ENCODE results near the gene ADAMTSL4.
"Not testable (repeated sequence)": the region's sequence is repeated elsewhere in the genome, so short reads cannot be mapped to it uniquely, and the experiment has no call there.

The ADAMTSL4 gene

DNA sequence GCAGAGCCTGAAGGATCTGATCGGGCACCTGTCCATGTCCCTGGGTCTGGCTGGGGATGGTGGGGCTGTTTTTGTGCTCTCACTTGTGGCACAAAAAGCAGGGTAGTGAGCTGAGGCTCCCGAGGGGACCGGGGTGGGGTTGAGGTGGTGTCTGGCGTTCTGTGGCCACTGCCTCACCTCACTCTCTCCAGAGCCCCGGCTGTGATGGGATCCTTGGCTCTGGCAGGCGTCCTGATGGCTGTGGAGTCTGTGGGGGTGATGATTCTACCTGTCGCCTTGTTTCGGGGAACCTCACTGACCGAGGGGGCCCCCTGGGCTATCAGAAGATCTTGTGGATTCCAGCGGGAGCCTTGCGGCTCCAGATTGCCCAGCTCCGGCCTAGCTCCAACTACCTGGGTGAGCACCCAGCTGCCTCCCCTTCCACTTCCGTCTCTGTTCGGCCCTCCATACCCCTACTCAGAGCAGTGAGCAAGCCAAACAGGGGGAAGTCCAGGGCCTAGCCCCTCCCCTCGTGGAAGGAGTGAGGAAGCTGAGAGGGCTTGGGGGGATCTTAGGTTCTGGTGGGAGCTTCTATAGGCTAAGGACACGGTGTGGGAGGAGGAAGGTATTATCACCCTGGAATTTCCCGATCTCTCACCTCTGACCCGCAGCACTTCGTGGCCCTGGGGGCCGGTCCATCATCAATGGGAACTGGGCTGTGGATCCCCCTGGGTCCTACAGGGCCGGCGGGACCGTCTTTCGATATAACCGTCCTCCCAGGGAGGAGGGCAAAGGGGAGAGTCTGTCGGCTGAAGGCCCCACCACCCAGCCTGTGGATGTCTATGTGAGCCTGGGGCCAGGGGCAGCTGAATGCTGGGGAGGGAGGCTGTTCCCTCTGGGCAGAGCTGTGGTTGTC, 7.0 kb downstream of the ADAMTSL4 start:
- no peak for DNase-seq

DNA sequence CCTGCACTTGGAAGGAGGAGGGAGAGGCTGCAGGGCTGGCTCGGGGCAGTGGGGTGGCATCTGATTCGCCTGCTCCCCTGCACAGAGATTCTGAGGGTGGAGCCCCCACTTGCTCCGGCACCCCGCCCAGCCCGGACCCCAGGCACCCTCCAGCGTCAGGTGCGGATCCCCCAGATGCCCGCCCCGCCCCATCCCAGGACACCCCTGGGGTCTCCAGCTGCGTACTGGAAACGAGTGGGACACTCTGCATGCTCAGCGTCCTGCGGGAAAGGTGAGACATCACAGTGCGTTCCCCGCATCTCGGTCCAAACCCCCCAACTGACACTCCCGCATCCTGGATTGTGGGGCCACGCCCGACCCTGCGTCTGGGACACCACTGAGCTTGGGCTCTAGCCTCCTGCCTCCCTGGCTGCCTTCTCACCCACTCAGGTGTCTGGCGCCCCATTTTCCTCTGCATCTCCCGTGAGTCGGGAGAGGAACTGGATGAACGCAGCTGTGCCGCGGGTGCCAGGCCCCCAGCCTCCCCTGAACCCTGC, 7.9 kb downstream of the ADAMTSL4 start:
- no peak for DNase-seq

DNA sequence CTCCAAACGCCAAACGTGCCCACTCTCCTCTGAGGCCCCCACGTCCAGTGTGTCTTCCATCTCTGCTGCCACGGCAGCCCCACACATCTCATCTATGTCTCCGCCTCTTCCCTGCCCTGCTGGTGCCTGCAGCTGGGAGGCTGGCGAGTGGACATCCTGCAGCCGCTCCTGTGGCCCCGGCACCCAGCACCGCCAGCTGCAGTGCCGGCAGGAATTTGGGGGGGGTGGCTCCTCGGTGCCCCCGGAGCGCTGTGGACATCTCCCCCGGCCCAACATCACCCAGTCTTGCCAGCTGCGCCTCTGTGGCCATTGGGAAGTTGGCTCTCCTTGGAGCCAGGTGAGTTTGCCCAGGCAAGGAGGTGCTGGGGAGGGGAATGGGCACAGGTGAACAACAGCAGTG, 8.6 kb downstream of the ADAMTSL4 start:
- DNase-seq, result no peak

DNA sequence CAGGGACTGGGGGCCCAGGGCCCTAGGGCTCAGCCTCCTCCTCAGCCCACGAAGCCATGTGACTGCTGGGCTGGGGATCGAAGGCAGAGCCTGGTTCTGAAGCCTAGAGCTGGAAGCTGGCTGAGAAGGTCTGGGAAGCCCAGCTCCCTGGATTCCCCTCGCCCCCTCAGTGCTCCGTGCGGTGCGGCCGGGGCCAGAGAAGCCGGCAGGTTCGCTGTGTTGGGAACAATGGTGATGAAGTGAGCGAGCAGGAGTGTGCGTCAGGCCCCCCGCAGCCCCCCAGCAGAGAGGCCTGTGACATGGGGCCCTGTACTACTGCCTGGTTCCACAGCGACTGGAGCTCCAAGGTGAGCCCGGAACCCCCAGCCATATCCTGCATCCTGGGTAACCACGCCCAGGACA, 9.1 kb downstream of the ADAMTSL4 start:
- no peak for DNase-seq

DNA sequence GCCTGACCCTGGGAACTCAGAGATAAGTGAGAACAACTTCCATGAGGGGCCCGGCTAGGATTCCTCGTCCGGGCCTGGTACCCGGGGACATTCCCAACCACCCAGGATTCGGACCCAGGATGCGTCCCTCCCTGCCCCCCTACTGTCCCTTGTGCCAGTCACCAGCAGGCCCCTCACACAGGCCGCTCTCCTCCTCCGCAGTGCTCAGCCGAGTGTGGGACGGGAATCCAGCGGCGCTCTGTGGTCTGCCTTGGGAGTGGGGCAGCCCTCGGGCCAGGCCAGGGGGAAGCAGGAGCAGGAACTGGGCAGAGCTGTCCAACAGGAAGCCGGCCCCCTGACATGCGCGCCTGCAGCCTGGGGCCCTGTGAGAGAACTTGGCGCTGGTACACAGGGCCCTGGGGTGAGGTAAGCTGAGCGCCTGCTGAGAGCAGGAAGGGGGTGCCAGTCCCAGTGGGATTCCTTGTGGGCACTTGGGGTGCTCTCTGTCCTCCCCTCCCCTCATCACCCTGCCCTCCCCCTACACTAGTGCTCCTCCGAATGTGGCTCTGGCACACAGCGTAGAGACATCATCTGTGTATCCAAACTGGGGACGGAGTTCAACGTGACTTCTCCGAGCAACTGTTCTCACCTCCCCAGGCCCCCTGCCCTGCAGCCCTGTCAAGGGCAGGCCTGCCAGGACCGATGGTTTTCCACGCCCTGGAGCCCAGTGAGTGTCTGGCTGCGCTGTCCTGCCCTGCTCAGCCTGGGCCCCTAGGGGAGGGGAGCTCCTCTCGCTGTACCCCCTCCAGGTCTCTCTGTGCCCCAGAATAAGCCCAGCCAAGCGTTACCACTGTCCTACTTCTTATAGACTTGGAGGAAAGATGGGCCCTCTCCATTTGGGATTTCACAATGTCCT, 9.8 kb downstream of the ADAMTSL4 start:
- no peak for DNase-seq

DNA sequence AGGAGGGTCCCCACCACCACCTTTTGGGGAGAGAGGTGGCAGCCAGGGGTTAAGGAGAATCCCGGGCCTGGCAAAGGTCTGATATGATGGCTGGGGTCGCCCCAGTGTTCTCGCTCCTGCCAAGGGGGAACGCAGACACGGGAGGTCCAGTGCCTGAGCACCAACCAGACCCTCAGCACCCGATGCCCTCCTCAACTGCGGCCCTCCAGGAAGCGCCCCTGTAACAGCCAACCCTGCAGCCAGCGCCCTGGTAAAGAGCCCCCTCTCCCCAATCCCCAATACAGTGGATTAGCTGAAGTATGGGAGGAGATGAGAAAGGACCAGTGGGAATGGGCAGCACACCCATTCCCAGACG, 10.4 kb downstream of the ADAMTSL4 start:
- no peak for DNase-seq

DNA sequence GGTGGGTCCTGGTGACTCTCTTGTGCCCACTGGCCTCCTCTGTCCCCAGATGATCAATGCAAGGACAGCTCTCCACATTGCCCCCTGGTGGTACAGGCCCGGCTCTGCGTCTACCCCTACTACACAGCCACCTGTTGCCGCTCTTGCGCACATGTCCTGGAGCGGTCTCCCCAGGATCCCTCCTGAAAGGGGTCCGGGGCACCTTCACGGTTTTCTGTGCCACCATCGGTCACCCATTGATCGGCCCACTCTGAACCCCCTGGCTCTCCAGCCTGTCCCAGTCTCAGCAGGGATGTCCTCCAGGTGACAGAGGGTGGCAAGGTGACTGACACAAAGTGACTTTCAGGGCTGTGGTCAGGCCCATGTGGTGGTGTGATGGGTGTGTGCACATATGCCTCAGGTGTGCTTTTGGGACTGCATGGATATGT, 10.8 kb downstream of the ADAMTSL4 start:
- DNase-seq, result peak; percentile 70 to 82

DNA sequence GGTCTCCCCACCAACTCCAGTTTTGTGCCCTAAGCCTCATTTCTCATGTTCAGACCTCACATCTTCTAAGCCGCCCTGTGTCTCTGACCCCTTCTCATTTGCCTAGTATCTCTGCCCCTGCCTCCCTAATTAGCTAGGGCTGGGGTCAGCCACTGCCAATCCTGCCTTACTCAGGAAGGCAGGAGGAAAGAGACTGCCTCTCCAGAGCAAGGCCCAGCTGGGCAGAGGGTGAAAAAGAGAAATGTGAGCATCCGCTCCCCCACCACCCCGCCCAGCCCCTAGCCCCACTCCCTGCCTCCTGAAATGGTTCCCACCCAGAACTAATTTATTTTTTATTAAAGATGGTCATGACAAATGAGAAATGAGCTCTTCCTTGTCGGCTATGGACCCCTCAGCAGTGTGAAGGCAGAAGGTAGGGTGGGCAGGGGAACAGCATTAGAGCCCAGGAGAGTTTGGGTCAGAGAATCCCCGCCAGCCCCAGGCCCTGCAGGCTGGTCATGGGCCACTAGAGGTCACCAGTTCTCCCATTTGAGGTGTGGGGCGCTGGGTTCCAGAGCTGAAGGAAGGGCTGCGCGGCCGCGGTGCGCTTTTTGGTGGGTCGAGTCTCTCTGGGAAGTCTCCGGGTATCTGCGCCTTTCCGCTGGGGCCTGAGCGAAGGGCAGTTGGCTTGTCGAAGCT, 11.5 kb downstream of the ADAMTSL4 start:
- DNase-seq, result peak; percentile 92

DNA sequence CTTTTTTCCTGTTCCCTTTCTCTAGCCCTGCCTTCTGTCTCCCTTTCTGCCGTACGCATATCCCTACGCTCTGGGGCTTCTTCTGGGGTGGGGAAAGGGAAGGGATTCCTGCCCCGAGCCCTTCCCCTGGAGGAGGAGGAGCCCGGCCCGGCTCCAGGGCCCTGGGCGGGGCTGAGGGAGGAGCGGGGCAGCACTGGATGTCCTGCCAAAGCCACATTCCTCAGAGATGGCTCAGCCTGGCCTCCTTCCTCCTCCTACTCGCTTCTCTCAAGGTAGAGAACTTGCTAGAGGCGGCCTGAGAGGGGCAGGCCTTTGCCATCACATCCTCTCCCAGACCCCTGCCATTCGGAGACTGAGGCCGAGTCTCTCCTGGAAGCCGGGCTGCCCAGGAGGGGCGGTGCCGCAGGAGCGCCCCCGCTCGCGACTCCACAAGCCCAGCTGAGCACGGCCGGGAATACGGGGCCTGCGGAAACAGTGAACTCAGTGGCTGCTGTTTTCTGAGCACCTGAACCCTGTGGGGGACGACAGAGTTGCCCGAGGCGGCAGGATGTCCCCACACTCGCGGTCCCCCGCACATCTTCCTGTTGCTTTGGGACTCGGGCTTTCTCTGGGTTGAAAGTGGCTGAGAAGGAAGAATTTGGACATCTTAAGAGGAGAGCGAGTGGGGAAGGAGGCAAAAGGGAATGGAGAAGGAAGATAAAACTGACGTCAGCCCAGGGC, 12.2 kb downstream of the ADAMTSL4 start:
- DNase-seq, result peak; percentile 91 to 92

DNA sequence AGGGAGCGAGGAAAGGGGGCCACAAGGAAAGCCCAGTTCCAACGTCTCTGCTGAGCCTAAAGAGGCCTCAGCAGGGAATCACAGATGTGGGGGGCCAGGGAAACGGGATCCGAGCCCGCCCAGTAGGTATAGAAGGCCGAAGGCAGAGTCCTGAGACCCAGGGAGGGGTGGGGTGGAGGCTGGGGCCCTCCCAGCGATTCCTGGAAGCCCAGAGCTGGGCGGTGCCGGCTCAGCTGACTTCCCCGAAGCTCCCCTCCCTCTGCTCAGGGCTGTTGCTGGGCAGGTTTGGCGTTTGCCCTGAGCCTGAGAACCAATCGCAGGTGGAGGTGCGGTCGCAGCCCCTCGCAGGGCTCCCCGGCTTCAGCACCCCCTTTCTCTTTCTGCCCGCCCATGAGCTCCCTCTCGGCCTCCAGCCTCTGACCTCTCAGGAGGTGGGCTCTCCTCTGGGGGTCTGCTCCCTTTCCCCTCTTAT, 12.8 kb downstream of the ADAMTSL4 start:
- DNase-seq, result peak; percentile 88 to 93

DNA sequence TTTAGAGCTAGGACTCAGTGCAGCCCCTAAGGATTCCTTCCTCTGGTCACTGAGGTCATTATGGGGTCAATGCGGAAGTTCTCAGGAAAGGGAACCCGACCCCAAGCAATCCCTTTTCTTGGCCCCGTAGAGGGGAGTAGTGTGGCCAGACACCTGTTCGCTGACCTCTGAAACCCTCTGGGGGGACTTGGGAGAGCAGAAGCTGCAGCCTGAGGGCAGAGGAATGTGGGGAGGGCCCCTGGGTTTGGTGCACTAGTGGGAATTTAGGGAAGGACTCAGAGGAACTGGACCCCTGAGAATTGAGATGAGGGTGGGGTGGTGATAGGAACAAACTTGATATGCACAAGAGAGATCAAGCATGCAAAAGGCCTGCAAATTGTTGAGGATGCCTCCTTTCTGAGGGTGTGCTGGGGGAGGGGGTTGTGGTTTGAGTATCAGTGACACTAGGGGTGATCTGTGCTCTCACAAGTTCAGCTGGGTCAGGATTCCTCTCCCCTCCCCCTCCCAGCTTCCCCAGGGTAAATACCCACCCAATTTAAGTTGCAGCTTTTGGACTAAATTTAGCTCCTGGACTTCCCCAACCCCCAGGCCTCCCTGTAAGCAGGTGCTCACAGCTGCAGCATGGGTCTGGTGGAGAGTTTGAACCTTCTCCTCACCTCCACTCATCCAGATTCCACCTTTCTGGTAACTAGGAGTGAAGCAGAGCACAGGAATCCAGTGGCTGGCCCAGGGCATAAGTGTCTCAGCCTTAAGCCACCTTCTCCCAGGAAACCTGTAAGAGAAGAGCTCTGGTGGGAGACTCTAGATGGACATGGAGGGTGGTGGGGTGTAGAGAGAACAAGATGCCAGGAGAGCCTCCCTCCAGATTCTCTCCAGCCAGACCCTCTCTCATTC, 13.5 kb downstream of the ADAMTSL4 start:
- no peak for DNase-seq

DNA sequence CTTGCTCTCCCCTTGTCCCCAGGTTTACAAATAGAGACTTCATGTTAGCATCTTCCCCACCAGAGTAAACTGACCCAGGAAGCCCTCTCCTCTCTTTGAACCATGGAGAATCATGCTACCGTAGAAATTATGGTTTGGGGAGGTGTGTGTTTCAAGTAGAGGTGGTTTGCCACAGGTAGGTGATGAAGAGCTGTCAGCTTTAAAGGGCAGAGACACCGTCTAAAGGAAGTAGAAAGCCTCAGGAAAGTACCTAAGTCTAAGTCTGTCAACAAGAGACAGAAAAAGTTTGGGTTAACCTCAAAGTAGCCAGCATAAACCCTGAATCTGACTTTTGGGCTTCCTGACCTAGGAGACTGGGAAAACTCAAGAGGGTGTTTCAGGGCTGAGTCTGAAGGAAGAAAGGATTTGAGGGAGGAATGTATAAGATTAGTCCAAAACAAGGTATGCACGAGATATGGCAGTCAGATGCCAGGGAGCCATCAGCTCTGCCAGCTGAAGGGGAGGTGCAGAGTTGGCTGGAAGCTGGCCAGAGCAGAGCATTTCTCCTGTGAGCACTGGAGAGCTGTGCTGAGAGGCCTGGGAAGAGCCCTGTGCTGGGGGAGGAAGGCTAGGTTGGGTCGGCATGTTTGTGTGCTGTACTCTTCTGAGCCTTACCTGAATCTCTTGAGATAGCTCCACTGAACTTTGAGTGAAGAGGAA, 14.3 kb downstream of the ADAMTSL4 start:
- peak in 1 of 2 experiments; percentile 51 for DNase-seq

DNA sequence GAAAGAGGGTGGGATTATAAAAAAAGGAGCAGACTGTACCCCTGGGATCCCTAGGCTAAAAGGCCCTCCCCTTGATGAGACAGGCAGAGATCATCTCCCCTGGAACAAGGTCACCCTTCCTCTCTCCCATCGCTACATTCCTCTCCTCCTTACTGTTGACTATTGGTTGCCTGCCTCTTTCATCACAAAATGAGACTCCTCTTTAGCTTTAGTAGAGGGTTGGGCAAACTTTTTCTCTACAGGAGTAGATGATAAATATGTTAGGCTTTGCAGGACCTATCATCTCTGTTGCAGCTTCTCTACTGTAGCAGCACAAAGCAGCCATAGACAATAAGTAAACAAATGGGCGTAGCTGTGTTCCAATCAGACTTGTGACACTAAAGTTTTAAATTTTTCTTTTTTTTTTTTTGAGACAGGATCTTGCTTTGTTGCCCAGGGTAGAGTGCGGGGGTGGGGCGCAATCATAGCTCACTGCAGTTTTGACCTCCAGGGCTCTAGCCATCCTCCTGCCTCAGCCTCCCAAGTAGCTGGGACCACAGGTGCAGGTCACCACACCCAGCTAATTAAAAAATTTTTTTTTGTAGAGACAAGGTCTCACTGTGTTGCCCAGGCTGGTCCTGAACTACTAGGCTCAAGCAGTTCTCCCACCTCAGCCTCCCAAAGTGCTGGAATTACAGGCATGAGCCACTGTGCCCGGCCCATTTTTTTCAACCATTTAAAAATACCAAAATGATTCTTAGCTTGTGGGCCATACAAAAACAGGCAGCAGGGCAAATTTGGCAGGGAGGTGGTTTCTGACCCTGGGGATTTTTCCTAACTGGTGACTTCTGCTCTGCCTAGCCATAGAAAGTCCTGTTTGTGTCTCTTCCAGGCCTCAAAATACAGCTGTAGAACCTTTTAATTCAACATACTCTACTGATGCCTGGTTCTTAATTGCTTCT, 15.1 kb downstream of the ADAMTSL4 start:
- DNase-seq, result no peak

DNA sequence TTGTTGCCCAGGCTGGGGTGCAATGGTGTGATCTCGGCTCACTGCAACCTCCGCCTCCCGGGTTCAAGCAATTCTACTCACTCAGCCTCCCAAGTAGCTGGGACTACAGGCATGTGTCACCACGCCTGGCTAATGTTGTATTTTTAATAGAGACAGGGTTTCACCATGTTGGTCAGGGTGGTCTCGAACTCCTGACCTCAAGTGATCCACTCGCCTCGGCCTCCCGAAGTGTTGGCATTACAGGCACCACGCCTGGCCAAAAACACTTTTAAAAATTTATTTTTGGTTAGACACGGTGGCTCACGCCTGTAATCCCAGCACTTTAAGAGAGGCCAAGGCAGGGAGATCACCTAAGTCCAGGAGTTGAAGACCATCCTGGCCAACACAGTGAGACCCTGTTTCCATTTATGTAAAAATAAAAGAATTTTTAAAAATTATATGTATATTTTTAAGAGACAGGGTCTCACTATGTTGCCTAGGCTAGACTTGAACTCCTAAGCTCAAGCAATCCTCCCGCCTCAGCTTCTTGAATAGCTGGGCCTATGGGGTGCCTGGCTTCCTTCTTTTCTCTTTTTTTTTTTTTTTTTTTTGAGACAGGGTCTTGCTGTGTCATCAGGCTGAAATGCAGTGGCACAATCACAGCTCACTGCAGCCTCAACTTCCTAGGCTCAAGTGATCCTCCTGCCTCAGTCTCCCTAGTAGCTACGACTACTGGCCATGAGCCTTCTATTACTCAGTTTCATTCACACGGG, 16.2 kb downstream of the ADAMTSL4 start:
- not testable (repeated sequence) for DNase-seq

DNA sequence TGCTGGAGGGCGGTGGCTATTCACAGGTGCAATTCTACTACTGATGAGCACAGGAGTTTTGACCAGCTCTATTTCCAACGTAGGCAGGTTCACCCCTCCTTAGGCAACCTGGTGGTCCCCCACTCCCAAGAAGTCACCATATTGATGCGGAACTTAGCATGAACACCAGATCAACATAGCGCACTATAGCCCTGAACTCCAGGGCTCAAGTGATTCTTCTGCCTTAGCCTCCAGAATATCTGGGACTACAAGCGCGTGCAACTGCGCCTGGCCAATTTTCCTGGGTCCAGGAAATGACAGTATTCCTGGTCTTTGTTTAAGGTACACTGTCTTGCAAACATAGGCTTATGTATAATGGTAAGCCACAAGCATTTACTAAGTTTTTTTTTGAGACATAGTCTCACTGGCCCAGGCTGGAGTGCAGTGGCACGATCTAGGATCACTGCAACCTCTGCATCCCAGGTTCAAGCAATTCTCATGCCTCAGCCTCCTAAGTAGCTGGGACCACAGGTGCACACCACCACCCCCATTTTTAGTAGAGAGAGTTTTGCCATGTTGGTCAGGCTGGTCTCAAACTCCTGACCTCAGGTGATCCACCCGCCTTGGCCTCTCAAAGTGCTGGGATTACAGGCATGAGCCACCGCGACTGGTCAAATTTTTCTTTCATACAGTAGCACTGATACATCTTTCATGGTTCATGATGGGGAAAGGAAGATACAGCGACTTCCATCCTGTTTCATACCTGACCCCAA, 17.6 kb downstream of the ADAMTSL4 start:
- DNase-seq, result no peak

DNA sequence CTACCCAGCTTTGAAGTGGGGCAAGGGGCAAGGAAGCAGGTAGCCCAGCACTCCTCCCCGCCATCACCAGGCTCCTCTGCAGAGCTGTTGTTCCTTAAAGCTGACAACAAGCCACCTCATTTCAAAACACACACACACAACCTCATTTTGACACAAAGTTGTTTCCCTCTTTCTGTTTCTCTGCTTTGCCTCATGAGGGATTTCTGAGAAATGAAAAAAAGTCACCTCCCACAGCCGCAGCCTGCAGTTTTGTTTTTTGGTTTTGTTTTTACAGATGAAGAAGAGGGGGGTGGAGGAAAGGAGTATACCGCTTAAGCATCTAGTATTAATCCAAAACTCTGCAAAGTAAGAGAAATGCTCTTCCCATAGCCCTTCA, 18.1 kb downstream of the ADAMTSL4 start:
- DNase-seq, result no peak

DNA sequence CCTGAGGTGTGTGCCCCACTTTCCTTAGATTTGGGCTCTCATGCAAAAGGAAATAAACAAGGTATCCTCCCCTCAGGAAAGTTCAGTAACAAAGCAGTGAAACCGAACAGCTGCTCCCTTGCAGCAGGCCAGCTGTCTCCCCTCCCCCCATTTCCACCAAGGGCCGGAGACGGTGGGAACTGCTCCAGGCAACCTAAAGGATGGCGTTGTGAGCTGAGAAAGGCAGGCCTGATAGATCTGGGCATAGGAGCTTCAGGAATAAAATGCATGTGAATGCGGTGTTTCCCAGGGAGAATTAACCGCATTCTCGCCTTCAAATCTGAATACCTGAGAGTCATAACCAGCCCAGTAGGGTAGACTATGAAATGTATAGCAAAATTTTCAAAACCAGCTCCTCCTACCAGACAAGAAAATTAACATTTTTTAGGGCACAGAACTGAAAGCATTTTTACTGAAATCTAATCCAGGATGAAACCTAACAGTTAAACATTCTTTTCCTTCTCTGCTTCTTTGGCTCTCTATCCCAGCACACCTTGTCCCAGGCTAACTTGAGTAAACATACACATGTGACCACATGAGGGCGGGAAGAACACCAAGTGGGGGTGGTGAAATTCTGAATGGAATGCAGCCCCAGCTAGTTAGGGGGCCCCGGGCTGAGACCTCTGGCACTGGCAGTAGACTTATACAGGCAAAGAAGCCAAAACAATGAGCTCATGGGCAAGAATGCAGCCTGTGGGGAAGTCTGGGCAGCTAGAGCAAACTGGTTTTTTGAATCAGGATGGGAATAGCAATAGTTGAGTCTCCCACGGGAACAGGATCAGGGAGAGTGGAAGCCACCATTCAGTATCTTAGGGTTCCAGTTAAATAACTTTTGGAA, 18.7 kb downstream of the ADAMTSL4 start:
- DNase-seq, result peak; percentile 68 to 72

Measured in NCI-H2081 (cell line).